Kidney capillary endothelial cell (primary cell): ENCODE results near the gene HM13.
"Not testable (repeated sequence)": the region's sequence is repeated elsewhere in the genome, so short reads cannot be mapped to it uniquely, and the experiment has no call there.

Experiments
- DNase-seq: peaks from one replicate; pipeline ENCODE4 v3.0.0-alpha.2; 2018; ENCODE audit warnings: low spot score

The HM13 gene

DNA sequence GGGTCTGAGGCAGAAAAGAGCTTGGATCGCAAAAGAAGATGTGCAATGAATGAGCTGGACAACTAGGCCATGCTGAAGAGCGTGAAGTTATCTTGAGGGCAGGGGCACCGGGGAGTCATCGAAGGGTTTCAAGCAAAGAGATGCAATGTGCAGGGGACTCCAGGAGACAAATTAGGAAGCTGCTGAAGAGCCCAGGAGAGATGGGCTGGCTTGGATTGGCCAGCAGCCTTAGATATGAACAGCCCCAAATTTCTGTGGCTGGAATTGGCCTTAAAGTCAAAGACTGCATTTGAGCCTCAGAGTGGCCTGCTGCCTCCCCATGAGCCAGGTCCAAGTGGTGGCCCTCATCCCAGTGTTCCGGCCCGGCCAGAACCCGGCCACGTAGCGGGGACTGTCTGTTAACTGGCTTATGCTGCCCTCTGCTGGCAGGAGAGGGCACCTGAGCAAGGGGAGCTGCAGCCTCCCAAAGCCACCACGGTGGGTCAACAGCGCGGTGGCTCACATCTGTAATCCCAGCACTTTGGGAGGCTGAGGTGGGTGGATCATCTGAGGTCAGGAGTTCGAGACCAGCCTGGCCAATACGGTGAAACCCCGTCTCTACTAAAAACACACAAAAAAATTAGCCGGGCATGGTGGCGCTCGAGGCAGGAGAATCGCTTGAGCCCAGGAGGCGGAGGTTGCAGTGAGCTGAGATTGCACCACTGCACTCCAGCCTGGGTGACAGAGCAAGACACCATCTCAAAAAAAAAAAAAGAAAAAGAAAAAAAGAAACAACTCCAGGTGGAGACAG is 11.2 kb upstream of the HM13 start:
- DNase-seq = peak; percentile 77

DNA sequence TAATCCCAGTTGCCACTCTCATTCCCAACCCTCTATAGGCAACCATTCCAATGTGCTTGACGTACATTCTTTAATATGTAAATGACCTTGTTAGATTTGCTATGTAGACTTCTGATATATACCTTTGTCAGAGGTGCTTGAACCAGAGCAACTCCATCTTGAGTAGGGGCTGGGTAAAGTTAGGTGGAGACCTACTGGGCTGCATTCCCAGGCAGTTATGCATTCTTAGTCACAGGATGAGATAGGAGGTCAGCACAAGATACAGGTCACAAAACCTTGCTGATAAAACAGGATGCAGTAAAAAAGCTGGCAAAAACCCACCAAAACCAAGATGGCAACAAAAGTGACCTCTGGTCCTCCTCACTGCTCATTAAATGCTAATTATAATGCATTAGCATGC is 8.3 kb upstream of the HM13 start:
- no peak for DNase-seq

DNA sequence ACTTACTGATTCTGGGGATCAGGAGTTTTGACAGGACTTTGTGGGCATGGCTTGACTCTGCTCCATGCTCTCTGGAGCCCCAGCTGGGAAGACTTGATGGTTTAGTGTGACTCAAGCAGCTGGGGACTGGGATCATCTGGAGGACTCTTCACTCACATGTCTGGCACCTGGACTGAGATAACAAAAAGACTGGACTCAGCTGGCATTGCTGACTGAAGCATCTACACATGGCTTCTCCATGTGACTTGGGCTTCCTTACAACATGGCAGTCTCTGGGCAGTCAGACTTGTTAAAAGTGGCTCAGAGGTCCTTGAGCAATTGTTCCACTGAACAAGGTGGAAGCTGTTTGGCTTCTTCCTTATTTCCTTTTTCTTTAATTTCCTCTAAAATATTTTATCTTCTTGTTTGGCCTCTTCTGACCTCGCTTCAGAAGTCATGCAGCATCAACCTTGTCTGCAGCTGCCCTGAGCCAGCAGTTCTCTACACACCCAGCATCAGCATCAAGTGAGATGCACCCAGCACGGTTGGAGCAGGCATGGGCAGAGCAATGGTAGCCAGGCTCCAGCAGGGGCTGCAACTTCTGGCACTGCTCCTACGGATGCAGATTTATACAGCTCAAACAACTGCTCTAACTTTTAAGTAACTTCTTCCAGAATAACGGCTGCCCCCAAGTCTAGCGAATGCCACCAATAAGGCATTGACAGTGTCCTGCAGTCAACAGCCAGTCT is 5.6 kb upstream of the HM13 start:
- no peak for DNase-seq

DNA sequence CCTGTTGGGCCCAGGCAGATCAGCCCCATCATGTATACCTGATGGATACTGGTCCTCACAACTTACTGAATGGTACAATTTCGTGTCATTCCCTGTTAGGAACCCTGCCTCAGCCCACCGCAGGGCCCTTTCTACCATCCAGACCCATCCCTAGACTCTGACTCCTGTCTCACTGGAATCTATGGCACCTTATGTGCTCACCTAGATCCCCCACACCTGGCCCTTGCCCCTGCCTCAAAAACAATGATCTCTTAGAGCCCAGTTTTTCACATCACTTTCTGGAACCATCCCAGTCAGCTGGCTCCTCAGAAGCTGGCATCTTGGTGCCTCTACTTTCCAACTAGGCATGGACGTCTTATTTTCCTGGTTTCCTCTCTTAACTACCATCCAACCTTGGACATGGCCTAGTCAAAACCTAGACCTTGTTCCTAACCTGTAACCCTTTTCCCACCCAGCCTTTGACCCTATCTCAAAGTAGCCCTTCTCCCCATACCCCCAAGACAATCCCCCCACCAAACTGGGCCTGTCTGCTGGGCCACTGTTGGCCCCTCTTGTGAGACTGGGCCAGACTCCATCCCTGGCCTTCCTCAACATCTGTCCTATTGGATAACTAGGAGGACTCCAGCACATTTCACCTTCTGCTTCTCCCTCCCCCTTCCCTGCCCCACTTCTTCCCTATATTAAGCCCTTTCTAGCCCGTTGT is 981 bp downstream of the HM13 start:
- DNase-seq = no peak

DNA sequence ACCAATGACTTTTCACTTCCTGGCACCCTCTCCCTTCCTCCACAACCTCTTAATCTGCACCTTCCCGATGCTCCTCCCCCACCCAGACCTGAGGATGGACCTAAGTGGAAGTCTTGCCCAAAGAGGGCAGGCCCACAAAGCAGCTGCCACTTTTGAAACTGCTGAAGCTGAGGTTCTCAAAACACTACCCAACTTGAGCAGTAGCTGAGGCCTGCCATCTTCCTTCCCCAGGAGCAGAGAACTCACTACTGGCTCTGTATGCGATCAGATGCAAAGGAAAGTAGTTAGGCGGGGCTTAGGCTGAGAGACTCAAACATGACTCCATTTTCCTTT is 1.5 kb downstream of the HM13 start:
- no peak for DNase-seq

DNA sequence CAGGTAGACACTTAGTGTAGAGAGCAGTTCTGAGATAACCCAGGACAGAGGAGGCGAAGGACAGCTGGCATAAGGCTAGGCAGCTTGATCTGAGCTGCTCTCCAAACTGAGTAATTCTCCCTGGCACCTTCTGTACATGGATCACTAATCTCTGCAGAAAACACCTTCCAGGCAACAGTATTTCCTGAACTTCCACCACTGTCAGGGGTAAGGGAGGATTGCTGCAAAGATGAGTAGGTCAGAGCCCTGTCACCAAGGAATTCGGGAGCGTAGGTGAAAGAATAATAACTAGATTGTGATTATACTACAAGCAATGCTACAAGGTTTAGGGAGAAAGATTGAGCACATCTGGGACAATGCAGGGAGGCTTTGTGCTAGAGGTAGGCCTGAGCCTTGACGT is 1.9 kb downstream of the HM13 start:
- DNase-seq = no peak

DNA sequence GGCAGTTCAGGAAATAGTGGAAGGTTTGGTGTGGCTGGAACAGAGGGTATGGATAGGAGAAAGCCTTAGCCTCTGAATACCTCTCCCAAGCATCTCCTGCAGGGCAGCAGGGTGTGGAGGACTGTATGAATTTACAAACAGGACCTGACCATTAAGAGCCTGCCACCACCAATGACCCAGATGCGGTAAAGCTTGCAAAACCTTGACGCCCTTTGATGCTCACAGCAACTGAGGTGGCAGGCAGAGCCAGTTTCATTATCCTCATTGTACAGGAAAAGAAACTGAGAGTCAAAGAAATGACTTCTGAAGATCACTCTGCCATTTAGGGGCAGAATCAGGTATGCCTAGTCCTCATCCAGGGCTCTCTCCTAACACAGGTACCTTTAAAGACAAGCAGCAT is 2.4 kb downstream of the HM13 start:
- DNase-seq = no peak

DNA sequence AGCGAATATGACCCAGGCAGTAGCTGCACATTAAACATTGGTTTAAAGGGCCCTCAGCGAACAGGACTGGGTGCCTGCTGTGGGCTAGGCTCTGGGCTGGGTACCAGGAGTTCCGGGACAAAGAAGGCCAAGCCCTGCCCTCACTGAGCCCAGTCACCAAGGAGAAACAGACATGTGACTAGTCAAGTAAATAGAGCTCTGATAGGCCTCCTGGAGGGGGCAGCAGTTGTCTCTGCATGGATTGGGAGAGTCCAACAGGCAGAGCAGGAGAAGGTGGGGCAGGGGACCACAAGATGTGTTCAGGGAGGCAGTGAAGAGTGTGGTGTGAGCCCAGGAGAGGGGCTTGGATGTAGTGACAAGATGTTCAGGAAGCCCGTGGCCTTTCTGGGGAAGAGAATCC is 3.1 kb downstream of the HM13 start:
- peak; percentile 60 for DNase-seq

DNA sequence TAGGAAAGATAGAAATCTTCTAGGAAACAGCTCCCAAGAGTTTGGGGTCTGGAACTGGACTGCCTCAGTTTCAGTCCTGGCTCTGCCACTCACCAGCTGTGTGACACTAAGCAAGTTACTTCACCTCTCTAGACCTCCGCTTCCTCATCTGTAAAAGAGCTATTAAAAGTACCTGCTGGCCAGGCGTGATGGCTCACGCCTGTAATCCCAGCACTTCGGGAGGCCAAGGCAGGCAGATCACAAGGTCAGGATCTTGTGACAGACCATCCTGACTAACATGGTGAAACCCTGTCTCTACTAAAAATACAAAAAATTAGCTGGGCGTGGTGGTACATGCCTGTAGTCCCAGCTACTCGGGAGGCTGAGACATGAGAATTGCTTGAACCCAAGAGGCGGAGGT is 7.0 kb downstream of the HM13 start:
- DNase-seq = not testable (repeated sequence)

DNA sequence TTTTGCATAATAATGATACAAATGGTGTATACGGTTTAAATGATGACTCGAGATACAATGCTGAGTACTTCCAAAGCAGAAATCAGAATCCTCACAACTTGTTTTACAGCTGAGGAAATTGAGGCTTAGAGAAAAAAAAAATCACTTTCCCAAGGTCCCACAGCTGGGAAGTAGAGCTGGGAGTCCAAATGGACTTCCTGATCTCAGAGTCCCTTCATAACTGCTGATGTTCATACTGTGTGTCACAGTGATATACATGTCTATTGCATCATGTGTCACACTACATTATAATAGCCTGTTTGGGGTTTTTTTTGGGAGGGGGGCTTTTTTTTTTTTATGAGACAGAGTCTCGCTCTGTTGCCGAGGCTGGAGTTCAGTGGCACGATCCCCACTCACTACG is 8.5 kb downstream of the HM13 start:
- no peak for DNase-seq

DNA sequence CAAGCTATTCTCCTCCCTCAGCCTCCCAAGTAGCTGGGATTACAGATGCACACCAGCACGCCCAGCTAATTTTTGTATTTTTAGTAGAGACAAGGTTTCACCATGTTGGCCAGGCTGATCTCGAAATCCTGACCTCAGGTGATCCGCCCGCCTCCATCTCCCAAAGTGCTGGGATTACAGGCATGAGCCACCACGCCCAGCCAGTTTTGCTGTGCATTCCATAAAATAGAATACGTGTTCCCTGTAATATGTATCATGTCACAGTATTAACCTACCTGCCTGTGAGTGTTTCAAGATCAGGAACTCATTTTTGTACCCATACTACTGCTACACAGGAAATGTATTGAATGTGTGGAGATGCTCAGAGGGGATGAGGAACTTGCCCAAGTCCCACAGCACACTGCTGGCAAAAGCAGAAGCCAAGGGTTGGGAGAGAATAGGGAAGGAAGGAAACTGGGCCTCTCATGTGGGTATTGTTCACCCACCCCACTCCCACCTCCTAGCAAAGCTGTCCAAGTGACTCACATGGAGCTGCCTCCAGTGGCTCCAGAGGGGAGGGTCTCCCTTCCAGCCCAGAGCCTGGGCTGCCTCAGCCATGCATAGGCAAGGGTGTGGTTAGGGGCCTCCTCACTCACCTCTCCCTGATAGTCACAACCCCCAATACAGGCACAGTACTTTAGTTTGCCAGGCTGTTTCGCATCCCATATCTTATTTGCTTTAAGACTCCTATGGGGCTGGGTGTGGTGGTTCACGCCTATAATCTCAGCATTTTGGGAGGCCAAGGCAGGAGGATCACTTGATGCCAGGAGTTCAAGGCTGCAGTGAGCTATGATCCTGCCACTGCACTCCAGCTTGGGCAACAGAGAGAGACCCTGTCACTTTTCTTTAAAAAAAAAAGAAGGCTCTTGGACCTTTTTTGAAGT is 9.4 kb downstream of the HM13 start:
- DNase-seq = peak; percentile 42

DNA sequence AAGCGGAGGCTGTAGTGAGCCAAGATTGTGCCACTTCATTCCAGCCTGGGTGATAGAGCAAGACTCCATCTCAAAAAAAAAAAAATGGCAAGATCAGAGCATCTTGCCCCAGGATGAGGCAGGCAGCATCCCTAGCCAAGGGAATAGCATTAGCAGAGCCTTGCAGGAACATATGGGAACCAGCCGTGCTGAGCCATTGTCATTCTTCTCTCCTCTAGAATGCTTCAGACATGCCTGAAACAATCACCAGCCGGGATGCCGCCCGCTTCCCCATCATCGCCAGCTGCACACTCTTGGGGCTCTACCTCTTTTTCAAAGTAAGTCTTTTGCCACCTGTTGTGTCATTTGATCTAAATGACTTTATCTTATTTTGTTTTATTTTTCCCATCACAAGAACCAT is 13.0 kb downstream of the HM13 start:
- DNase-seq = no peak

DNA sequence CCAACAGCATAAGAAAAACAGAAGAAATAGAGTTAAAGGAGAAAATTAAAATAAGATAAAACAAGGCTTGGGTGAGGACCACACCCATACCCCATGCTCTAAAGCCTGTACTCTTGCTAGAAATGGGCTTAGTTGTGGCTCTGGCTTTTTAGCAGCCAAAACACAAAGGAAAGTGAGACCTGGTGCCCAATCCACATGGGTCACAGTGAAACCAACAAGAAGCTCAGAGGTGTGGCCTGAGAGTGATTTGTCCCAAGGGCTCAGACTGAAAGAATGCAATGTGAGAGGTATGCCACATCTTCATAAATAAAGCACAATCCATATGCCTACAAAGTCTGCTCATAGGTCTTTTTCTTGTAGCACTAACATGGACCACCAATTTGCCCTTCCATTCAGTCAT is 21.1 kb downstream of the HM13 start:
- DNase-seq = no peak

DNA sequence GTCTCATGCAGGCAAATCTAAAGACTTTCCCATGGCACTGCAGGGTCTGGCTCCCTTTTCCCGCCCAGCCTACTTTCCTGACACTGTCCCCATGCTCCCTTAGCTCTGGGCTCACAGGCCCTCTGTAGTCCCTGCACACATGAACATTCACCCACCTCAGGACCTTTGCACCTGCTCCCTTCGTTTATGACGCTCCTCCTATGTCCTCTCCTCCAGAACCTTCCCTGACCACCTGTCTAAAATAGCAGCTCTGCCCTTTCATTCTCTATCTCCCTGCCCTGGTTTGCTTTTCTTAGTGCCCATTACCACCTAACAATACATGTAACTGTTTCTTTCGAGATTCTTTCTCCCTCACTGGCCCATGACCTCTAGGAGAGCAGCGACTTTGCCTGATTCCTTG is 22.3 kb downstream of the HM13 start:
- DNase-seq = no peak

DNA sequence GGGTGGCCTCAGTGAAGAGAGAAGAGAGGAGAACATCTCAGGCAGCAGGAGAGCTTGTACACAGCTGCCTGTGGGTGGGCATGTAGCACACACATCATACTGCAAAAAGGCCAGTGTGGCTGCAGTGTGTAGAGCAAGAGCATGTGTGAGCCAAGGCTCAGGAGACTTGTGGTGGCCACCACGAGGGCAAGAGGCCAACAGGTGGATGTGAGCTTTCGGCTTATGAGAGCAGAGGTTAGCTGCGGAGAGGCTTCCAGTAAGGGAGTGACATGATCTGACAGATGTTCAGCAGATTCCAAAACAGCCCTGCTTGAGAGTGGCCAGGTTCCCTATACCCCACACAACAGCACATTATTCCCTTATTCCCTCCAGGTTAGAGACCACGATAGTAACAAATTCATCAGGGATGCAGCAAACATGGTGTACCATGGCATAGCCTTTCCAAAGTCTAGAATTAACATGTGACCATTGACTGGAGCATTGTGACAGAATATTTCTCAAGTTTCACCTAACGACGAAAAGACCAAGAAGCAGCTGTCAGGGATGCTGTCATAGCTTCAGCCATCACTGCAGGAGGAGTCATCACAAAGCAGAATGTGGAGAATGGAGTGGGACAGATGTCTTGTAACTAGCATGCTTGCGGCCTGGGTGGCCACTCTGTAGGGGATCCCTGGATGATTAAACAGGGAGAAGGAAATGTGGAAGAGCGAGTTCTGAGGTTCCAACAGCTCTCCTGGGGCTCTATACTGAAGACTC is 23.1 kb downstream of the HM13 start:
- no peak for DNase-seq

DNA sequence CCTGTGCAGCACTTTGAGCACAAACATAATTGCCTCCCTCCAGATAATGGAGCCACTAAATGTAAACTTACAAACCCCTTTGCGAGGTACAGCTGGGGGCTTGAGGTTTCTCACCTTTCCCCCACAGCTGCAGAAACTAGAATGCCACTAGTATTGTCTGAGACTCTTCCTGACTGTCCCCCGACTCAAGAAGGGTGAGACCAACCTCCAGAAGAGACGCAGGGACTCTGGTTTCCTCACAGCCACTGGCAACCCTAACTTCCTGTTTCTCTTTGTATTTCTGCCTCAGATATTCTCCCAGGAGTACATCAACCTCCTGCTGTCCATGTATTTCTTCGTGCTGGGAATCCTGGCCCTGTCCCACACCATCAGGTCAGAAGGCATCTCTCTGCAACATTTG is 23.6 kb downstream of the HM13 start:
- DNase-seq = no peak

DNA sequence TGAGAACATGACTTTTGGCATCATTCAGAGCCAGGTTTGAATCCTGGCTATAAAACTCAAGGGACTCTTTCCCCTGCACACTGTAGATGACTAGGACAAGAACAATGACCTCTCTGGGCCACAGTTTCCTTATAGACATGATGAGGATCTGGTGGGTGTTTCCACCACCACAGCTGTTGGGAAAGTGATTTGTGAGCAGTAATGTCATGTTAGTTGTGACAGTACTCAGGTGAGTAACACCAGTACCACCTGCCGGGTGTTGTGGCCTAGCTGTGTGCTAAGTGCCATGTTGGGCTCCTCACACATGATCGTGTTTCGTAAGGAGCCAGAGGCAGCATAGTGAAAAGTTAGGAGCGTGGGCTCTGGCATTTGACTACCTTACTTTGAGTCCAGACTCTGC is 24.1 kb downstream of the HM13 start:
- DNase-seq = no peak

DNA sequence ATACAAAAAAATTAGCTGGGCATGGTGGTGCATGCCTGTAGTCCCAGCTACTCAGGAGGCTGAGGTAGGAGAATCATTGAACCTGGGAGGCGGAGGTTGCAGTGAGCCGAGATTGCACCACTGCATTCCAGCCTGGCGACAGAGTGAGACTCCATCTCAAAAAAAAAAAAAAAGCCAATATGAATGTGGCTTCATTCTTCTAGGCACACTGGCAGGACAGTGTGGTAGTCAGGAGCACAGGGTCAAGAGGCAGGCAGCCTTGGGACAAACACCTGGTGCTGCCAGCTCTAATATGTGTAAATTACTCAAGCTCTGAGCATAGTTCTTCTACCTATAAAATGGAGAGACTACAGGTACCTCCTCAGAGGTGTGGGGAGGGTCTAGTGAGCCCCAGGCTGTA is 25.4 kb downstream of the HM13 start:
- DNase-seq = not testable (repeated sequence)

DNA sequence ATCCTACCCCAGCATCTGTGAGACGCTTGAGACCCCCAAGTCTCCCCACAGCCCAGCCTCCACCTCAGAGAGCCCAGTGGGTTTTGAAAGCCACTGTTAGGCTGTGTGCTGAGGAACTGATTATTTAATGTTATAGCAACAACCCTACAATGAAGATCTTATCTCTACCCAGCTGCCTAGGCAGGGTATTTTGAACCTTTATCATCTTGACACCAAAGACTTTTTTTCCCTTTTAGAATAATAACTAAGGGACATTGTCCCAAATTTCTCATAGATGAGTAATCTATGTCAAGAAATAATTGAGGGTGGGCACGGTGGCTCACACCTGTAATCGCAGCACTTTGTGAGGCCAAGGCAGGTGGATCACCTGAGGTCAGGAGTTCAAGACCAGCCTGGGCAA is 26.2 kb downstream of the HM13 start:
- no peak for DNase-seq

DNA sequence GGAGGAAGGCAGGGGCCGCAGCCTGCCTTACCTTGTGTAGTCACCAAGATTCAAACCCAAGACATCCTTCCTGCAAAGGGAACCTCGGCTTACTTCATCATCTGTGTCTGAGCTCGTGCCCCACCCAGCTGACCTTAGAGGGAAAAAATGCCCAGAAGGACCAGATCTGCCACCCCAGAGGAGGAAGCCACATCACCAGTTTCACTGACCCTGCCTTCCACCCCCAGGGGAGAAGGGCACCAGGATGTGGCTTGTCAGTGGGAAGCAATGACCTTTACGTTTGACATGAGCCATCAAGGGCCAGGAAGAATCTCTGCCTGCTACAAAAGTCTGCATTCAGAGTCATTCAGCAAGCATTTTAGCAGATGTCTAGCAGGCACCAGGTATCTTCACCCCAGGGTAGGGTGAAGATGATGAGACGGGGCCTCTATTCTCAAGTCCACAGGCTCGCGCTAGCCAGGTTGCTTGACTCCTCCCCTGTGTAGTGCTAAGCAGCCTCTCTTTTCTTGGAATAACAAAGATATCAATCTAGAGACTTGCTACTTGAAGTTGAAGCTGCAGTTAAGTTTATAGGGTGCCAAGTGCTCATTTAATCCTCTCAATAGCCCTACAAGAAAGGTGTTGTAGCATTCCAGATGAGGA is 28.1 kb downstream of the HM13 start:
- DNase-seq = peak; percentile 69

DNA sequence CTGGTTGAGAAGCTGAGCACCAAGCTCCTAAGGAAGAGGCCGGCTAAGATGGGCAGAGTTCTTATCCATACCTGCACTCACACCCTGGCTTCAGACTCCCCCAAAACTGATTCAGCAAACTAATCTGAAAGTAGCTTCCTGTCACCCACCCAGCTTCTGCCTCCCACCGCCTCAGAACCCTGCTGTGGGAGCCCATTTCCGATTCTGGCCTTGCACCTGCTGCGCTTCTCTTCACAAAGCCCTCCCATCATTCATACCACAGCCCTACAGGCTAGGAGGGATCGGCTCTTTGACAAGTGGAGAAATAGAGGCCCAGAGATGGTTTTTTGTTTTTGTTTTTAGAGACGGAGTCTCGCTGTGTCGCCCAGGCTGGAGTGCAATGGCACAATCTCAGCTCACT is 28.7 kb downstream of the HM13 start:
- no peak for DNase-seq
